ENCODE measurements around the gene PRIM2. TPM values are rescaled to one million over a fixed set of nuclear protein-coding genes. Genes with fewer than 3 reads are reported as not detected.
"Not testable (repeated sequence)": the region's sequence is repeated elsewhere in the genome, so short reads cannot be mapped to it uniquely, and the experiment has no call there.

Gene PRIM2
- total RNA-seq, 1 donor from 2014 or later: 16.3 TPM

DNA sequence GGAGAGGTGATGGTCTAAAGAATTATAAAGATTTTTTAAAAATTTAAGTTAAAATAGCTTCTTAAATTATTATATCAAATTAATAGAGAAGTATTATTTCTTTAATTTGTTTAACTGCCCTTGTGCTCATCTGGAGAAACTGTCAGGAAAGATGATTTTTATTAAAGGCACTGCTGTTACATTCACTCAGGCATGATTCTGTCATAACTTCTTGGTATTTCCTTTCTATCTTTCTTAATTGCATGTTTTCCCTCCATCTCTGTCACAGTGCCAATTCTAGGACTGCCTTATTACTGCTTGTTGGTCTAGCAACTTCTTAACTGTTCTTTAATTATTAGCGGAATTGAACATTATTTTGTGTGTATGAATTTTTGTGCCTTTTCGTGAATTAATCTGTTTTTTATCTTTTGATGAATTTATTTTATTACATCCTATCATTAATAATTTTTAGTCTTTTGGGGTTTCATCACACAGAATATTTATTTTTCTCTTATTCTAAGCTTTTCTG lies 47.7 kb downstream of the PRIM2 start:
- DNase-seq: not testable (repeated sequence)

- DNase-seq: not testable (repeated sequence)
Observed at GRCh38 chr6:57368965-57369731, 51.7 kb downstream of the PRIM2 start.

DNA sequence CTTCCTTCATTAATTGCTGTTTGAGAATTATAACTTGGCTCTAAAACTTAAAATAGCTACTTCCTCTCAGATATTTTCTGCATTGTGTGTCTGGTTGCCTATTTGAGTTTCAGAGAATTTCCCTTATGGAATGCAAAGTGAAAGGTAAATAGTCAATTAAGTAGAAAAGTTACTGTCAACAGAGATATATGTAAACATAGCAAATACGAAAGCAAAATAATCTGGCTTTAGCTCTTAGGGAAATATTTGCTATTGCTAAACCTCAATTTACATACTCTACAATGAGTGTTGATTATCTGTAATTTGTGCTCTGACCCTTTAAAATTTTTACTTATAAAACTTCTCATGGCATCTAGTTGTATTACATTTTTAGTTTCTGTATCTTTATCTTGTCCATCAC lies 54.3 kb downstream of the PRIM2 start:
- not testable (repeated sequence) for DNase-seq

DNA sequence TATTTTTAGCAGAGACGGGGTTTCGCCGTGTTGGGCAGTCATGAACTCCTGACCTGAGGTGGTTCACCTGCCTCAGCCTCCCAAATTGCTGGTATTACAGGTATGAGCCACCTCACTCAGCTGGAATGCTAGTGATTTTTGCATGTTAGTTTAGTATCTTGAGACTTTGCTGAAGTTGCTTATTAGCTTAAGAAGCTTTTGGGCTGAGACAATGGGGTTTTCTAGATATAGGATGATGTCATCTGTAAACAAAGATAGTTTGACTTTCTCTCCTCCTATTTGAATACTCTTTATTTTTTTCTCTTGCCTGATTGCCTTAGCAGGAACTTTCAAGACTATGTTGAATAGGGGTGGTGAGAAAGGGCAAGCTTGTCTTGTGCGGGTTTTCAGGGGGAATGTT lies 57.3 kb downstream of the PRIM2 start:
- not testable (repeated sequence) for DNase-seq

DNA sequence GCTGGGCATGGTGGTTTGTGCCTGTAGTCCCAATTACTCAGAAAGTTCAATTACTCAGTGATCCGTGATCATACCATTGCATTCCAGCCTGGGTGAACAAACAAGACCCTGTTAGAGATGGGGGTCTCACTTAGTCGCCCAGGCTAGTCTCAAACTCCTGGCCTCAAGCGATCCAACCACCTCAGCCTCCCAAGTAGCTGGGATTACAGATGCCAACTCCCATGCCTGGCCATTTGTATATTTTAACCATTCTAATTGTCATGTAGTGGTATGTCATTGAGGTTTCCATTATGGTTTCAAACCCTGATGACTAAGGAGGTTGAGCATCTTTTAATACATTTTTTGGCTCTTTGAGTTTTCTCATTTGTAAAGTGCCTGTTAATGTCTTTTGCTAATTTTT lies 58.7 kb downstream of the PRIM2 start:
- not testable (repeated sequence) for DNase-seq

DNA sequence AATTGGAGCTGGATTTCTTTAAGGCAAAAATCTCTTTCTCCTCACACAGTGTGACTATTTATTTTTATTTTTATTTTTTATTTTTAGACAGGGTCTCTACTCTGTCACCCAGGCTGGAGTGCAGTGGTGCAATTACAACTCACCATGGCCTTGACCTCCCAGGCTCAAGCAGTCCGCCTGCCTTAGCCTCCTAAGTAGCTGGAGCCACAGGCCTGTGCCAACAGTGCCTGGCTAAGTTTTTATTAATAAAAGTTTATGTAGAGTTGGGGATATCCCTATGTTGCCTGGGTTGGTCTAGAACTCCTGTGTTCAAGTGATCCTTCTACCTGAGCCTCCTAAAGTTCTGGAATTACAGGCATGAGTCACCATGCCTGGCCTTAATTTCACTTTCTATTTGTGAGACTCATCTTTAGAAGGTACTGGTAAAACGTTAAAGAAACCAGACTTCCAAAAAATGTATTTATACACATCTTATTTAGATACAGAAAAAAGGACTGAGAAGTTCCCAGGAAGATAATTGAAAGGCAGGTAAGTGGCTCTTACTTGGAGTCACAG lies 71.7 kb downstream of the PRIM2 start:
- not testable (repeated sequence) for DNase-seq

DNA sequence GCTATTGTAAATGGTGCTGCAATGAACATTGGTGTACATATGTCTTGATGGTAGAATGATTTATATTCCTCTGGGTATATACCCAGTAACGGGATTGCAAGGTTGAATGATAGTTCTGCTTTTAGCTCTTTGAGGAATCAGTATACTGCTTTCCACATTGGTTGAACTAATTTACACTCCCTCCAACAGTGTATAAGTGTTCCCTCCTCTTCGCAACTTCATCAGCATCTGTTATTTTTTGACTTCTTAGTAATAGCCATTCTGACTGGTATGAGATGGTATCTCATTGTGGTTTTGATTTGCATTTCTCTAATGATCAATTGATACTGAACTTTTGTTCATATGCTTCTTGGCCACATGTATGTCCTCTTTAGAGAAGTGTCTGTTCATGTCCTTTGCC lies 73.4 kb downstream of the PRIM2 start:
- not testable (repeated sequence) for DNase-seq

DNA sequence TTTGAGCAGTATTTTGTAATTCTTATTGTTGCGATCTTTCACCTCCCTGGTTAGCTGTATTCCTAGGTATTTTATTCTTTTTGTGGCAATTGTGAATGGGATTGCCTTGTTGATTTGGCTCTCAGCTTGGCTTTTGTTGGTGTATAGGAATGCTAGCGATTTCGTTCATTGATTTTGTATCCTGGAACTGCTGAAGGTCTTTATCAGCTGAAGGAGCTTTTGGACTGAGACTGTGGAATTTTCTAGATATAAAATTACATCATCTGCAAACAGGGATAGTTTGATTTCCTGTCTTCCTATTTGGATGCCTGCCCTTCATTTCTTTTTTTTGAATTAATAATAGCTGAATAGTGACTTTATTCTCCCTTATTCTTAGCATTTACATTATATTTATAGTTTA lies 74.6 kb downstream of the PRIM2 start:
- DNase-seq: not testable (repeated sequence)

DNA sequence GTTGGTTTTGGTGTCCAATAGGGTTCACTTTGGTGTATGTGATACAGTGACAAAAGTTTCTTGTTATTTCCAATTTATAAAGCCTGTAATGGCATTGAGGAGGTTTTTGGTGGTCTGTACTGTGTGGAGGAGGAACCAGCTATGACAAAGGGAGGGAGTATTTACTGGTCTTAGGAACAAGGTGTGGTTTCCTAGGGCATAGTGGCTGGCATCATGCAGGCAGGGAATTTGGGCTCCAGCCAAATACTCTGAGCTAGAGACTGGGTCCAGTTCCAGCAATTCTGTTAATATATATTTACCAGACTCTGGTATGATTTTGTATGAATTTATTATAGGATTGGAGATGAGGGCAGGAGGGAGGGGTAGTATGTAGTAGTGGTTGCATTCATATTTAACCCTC lies 101.9 kb downstream of the PRIM2 start:
- not testable (repeated sequence) for DNase-seq

- DNase-seq: no peak
Observed at GRCh38 chr6:57421503-57421902, 104.1 kb downstream of the PRIM2 start.

DNA sequence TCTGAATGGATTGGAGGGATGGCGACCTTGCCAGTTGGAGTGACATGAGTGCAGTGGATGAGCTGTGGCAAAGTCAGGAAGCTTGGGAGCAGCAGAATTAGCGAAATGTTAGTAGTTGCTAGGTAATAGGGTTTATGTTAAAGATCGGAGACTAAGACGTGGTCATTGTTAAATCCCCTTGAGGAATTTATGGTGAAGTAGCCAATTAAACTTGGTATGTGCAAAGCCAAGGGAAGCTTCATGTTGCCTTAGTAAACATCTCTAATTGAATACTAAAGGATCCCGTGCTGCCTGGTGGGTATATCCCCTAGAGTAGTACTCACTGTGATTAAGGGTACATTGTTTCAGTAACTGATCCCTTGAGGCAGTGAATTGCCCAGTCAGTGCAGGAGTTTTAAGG lies 106.0 kb downstream of the PRIM2 start:
- no peak for DNase-seq

DNA sequence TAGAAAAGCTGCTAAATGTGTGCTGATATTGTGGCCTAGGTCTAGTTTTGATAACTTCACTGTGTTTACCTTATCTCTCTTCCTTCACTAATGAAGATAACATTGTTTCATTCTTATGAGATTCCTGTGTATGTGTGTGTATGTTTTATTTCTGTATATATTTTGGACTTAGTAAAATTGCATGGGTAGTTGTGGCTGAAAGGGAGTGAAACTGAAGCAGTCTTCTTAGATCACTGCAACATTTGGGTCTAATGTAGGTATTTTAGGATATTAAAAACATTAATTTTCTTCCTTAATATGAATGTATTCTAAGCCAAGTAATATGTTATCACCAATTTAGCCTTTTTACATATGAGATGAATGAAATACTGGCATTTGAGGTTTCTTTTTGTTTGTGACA lies 114.3 kb downstream of the PRIM2 start:
- not testable (repeated sequence) for DNase-seq

GRCh38 chr6:57432157-57432556 lies 114.7 kb downstream of the PRIM2 start:
- DNase-seq: no peak

DNA sequence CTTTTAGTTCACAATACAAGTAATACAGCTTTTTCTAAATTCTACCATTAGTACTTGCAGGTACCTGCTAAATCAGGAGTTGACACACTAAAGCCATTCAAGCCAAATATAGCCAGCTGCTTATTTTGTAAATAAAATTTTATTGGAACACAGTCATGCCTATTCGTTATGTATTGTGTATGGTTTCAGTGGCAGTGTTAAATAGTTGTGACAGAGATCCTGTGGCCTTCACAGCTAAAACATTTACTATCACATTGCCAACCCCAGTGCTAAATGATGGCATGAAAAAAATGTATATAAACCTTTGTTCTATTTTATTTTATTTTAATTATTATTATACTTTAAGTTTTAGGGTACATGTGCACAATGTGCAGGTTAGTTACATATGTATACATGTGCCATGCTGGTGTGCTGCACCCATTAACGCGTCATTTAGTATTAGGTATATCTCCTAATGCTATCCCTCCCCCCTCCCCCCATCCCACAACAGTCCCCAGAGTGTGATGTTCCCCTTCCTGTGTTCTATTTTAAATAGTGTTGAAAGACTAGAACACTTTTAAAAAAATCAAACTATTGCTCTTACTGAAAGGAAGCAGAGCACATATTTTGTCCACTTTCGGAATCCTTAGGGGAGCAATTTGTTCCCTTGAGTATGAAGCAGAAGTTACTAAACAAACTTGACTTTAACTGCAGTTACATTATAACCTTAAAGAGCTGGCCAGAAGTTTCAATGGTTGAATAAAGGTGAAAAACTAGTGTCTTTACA lies 115.7 kb downstream of the PRIM2 start:
- DNase-seq: no peak

DNA sequence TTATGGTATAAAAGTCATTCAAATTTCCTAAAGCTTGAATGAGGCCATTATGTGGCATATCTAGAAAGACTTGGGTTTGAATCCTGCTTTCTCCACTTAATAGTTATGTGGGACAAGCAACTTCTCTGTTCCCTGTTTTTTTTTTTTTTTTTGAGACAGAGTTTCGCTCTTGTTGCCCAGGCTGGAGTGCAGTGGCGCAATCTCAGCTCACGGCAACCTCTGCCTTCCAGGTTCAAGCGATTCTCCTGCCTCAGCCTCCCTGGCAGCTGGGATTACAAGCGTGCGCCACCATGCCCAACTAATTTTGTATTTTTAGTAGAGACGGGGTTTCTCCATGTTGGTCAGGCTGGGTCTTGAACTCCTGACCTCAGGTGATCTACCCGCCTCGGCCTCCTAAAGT lies 116.4 kb downstream of the PRIM2 start:
- not testable (repeated sequence) for DNase-seq

GRCh38 chr6:57434944-57435343 lies 117.5 kb downstream of the PRIM2 start:
- no peak for DNase-seq

DNA sequence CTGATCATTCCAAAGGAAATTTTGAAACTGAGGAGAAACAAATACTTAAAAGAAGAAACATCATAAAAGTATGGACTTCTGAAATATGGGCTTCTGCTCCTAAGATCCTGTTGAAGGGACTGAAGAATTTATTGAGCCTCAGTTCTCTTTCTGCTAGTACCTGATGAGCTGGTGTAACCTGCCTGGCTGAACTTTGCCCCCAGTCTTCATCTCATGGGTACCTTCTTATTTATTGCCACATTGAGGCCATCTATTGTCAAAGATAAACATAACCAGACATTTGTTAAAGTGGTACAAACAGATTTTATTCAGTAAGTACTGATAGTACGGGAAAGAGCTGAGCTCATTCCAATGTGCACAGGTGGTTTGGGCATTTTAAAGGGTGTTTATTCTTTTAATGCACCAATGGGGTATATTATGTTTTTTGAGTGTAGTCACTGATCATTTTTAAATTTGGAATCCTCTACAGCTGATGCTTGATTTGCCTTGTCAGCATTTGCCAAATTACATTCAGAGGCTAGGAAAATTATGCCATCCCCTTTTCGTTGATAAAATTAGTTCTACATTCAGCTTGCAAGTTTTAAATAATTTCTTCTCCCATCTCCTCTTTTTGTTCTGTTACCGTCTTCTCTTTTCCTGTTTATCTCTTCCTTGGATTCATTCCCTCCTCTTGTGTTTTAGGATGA lies 118.2 kb downstream of the PRIM2 start:
- no peak for DNase-seq

DNA sequence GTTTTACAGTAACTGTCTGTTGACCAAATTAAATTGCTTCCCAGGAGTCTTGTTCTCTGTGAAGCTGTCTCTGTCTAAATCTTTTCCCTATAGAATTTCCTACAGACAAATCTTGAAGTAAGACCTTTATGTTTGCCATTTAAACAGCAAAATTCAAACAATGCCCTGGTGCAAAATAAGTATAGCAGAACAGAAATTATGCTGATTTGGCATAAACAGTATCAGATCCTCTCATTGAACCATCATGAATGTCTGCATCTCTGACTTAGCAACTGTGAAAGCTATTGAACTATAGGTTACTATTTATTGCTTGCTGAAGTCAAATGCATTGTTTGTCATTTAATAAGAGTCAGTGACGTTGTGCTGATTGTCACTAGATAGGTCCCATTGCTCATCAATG lies 123.3 kb downstream of the PRIM2 start:
- not testable (repeated sequence) for DNase-seq

- not testable (repeated sequence) for DNase-seq
Observed at GRCh38 chr6:57442133-57442532, 124.7 kb downstream of the PRIM2 start.

DNA sequence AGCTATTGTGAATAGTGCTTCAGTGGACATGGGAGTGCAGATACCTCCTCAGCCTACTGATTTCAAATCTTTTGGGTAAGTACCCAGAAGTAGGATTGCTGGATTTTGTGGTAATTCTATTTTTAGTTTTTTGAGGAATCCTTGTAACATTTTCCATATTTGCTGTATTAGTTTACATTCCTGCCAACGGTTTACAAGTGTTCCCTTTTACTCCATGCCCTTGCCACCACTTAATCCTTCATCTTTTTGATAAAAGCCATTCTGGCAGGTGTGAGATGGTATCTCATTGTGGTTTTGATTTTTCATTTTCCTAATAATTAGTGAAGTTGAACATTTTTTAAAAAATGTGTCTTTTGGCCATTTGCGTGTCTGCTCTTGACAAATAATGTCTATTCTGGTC lies 125.8 kb downstream of the PRIM2 start:
- not testable (repeated sequence) for DNase-seq

- not testable (repeated sequence) for DNase-seq
Observed at GRCh38 chr6:57444787-57445186, 127.4 kb downstream of the PRIM2 start.

DNA sequence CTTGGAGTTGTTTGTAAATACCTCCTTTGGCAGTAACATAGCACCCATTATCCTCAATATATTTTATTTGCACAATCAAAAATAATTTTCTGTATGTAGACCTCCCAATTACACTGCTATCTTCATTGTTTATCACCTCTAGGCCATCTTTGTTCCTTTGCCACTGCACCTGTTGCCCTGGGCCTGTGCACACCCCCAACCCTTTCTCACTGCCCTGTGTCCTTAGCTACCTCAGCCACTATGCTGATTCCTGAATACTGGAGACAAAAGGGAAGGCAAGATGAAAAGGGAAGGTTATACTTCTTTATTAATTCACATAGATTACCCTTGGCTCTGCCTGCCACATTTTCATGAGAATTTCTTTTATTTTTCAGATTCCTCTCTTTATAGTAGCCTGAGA lies 127.9 kb downstream of the PRIM2 start:
- DNase-seq: not testable (repeated sequence)
